ENCODE data around the gene TMC7. TPM values are rescaled to one million over a fixed set of nuclear protein-coding genes. Genes with fewer than 3 reads are reported as not detected.

TMC7 gene
- total RNA-seq, 1 donor from 2014 or later, result 2.4 TPM

DNA sequence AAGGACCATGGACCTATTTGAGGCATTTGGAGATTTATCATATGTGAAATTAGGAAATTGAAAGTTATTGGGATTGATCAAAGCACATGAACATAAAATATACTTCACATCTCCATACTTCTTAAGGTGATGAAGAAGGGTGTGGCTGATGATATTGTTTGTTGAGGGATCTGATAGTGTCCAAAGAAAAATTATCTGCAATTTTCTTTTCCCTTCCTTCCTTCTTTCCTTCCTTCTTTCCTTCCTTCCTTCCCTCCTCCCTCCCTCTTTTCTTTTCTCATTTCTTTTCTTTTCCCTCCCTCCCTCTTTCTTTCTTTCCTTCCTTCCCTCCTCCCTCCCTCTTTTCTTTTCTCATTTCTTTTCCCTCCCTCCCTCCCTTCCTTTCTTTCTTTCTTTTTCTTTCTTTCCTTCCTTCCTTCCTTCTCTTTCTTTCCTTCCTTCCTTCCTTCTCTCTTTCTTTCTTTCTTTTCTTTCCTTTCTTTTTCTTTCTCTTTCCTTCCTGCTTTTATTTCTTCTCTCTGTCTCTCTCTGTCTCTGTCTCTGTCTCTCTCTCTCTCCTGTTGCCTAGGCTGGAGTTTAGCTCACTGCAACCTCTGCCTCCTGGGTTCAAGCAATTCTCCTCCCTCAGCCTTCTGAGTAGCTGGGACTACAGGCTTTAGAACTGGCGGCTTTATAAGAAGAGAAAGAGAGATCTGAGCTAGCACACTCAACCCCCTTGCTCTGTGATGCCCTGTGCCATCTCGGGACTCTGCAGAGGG, 109.1 kb downstream of the TMC7 start:
- no peak for DNase-seq

- no peak for DNase-seq
These were observed 110.2 kb downstream of the TMC7 start for GRCh38 chr16:19093631-19094541.

DNA sequence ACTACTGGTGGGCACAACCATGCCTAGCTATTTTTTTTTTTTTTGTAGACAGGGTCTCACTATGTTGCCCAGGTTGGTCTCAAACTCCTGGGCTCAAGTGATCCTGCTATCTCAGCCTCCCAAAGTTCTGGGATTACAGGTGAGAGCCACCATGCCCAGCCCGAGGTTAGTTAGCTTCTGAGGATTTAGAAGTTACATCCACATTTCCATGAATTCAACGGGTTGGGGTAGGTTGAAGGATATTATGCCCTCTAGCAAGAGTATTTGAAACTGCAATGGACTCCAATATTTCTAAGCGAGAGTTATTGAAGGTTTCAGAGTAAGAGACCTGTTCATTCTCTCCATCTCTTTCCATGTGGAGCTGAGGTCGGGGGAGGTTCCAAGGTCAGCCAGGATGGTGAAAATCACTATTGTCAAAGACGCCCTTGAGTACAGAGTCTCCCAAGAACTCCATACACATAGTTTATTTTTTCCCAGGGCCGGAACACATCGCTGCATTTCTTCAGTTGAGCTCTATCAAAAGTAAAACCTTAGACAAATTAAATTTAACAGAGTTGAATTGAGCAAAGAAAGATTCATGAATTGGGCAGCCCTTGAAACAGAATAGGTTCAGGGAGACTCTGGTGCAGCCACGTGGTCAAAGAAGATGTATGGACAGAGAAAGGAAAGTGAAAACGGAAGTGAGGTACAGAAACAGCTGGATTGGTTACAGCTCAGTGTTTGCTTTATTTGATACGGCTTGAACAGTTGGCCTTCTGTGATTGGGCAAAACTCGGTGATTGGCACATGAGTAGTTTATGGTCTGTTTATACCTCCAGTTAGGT, 111.0 kb downstream of the TMC7 start:
- no peak for DNase-seq

GRCh38 chr16:19095654-19096053, 111.9 kb downstream of the TMC7 start:
- DNase-seq, result no peak

GRCh38 chr16:19098173-19098572, 114.4 kb downstream of the TMC7 start:
- DNase-seq, result no peak

- no peak for DNase-seq
These were observed 118.6 kb downstream of the TMC7 start for GRCh38 chr16:19102187-19102872.

DNA sequence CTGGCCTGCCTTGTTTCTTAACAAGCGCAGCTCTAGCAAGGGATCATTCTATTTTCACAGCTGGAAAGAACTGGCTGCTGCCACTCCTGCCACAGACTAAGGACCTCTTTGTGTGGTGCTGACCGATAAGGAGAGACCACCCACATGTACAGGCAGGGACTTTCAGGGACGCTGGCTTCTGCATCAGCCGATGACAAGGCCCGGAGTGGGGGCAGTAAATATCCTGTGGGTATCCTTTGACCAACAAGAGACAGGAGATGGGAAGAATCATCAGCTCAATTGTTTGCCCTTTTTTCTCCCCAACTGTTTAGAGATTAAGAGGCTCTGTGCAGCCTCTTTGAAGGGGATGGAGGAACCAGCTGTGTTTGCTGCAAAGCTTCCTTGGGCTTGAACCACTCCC, 120.9 kb downstream of the TMC7 start:
- no peak for DNase-seq

DNA sequence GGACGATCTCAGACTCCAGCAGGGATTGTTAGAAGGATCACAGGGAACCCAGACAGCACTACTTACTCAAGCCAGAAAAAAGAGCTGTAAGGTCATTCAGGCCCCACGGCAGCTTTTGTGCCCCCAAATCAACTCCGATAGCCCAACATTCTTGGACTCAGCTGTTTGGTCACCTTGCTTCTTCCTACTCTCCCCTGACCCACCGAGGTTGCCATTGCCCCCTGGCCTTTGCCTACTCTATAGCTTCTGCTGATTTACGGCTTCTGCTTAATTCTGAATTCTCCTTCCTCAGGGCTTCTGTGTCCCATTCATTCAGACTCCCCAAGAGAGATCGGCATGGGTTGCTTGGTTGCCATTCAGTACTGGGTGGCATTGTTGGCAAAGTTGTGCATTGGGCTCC, 121.4 kb downstream of the TMC7 start:
- no peak for DNase-seq

GRCh38 chr16:19105891-19106624, 122.3 kb downstream of the TMC7 start:
- DNase-seq, result no peak

- DNase-seq, result no peak
These were observed 122.9 kb downstream of the TMC7 start for GRCh38 chr16:19106625-19107020.

DNA sequence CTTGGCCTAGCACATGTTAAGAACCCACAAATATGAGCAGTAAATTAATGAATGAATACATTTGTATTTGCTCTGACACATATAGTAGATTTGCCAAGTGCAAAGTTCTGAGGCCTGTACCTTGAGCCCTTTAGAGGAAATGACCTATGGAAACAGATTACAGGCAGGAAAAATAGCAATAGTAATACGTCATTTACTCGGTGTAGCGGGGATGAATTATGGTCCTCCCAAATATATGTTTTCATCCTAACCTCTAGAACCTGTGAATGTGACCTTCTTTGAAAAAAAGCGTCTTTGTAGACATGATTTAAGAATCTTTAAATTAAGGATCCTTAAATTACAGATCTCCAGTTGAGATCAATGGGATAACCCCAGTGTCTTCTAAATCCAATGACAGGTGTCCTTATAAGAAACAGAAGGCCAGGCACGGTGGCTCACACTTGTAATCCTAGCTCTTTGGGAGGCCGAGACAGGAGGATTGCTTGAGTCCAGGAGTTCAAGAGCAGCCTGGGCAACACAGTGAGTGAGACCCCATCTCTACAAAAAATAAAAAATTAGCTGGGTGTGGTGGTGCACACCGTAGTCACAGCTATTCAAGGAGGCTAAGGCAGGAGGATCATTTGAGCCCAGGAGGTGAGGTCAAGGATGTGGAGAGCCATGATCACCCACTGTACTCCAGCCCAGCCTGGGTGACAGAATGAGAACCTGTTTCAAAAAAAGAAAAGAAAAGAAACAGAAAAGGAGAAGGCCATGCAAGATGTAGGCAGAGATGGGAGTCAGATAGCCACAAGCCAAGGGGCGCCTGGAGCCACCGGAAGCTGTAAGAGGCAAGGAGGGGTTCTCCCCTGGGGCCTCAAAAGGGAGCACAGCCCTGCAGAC, 124.9 kb downstream of the TMC7 start:
- no peak for DNase-seq

GRCh38 chr16:19109288-19109664, 125.5 kb downstream of the TMC7 start:
- no peak for DNase-seq

DNA sequence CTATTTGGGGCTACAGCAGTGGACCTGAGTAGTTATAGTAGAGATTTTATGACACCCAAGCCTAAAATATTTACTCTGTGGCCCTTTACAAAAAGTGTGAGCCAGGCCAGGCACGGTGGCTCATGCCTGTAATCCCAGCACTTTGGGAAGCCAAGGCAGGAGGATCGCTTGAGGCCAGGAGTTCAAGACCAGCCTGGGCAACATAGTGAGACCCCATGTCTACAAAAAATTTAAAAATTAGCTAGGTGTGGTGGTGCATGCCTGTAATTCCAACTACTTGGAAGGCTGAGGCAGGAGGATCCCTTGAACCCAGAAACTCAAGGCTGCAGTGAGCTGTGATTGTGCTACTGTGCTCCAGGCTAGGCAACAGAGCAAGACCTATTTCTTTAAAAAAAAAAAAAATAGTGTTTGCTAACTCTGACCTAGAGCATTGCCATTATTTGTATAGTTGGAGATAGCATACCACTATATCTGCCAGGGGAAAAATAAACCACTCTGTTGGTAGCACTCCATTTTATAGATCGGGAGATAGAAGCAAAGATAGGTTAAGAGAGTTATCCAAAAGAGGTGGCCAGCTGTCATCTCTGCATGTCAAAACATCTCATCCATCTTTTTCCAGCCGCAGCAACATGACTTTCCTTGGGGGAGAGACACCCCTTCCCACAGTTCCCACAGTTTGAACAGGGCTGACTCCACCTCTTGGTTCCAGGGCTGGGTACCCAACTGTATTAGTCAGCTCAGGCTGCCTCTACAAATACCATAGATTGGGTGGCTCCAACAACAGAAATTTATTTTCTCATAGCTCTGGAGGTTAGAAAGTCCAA, 127.0 kb downstream of the TMC7 start:
- no peak for DNase-seq

DNA sequence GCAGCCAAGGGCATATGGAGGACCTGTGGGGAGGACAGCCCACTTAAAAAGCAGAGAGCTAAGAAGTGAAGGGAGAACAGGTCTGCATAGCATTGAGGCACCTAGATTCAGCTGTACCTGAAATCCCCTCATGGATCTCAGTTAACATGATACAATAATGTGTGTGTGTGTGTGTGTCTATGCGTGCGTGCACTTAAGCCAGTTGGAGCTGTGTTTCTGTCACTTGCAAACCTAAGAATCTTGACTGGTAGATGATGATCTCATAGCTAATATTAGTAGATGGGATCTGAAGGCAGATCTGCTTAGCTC, 128.3 kb downstream of the TMC7 start:
- no peak for DNase-seq

Small RNA genes within 50 kb of the gene (small RNA-seq; reads per million reads assigned to genes)
- not detected for gene RNU6-1340P (ENCODE audit: low replicate concordance)

Other genes starting within 250 kb of the TMC7 start
- gene RPS15A, start 193.6 kb upstream of the TMC7 start, total RNA-seq, result 1,654 TPM
- gene ARL6IP1, start 182.4 kb upstream of the TMC7 start, total RNA-seq, result 150 TPM
- gene SMG1, start 57.5 kb upstream of the TMC7 start, total RNA-seq, result 134 TPM
- 46.5 TPM for gene COQ7, start 83.7 kb downstream of the TMC7 start, total RNA-seq
- 41.9 TPM for gene ITPRIPL2, start 130.0 kb downstream of the TMC7 start, total RNA-seq
- 5.8 TPM for gene SYT17, start 184.3 kb downstream of the TMC7 start, total RNA-seq

Measured in tongue (tissue), 3 donors.